ENCODE data around the gene MYRFL.

GRCh38 chr12:69935651-69936100, 110.6 kb downstream of the MYRFL start:
- no peak for TF ChIP-seq CTCF (IDR thresholded peaks at IDR 0.05)
- no peak for TF ChIP-seq POLR2A (IDR thresholded peaks at IDR 0.05)

All from vagina (tissue), 2 donors.